SKM-1 (cell line): ENCODE results near the gene SLC6A3.
"Not testable (repeated sequence)": the region's sequence is repeated elsewhere in the genome, so short reads cannot be mapped to it uniquely, and the experiment has no call there.

Experiments
- DNase-seq: peaks from one replicate; lab custom pipeline; 2025; ENCODE audit not compliant: unreplicated experiment; lab: John Stamatoyannopoulos, UW

The SLC6A3 gene

GRCh38 chr5:1478271-1479035, 33.2 kb upstream of the SLC6A3 start:
- DNase-seq, result no peak

GRCh38 chr5:1477341-1477740, 32.1 kb upstream of the SLC6A3 start:
- DNase-seq, result no peak

GRCh38 chr5:1476967-1477310, 31.7 kb upstream of the SLC6A3 start:
- no peak for DNase-seq

GRCh38 chr5:1476181-1476966, 31.1 kb upstream of the SLC6A3 start:
- no peak for DNase-seq

- not testable (repeated sequence) for DNase-seq
These were observed 30.3 kb upstream of the SLC6A3 start for GRCh38 chr5:1475544-1475900.

- no peak for DNase-seq
These were observed 29.8 kb upstream of the SLC6A3 start for GRCh38 chr5:1474866-1475543.

- no peak for DNase-seq
These were observed 29.1 kb upstream of the SLC6A3 start for GRCh38 chr5:1474183-1474839.

- DNase-seq, result no peak
These were observed 28.5 kb upstream of the SLC6A3 start for GRCh38 chr5:1473746-1474145.

GRCh38 chr5:1472964-1473628, 27.9 kb upstream of the SLC6A3 start:
- DNase-seq, result no peak

GRCh38 chr5:1471997-1472963, 27.0 kb upstream of the SLC6A3 start:
- DNase-seq, result no peak

GRCh38 chr5:1471240-1471853, 26.1 kb upstream of the SLC6A3 start:
- no peak for DNase-seq

- no peak for DNase-seq
These were observed 25.5 kb upstream of the SLC6A3 start for GRCh38 chr5:1470762-1471211.

- no peak for DNase-seq
These were observed 23.6 kb upstream of the SLC6A3 start for GRCh38 chr5:1468629-1469527.

GRCh38 chr5:1468247-1468612, 23.0 kb upstream of the SLC6A3 start:
- no peak for DNase-seq

GRCh38 chr5:1467341-1468246, 22.4 kb upstream of the SLC6A3 start:
- no peak for DNase-seq

GRCh38 chr5:1466631-1467265, 21.5 kb upstream of the SLC6A3 start:
- no peak for DNase-seq

GRCh38 chr5:1465966-1466471, 20.8 kb upstream of the SLC6A3 start:
- no peak for DNase-seq
